Natural killer cell (primary cell): ENCODE measurements around the gene PIGS. TPM values are rescaled to one million over a fixed set of nuclear protein-coding genes. Genes with fewer than 3 reads are reported as not detected.

Experiments used
- ATAC-seq, 3 donors: fragments of 150-1000 bp in 2 of 3; fragments of 200-7000 bp in 1 of 3; cut with Tn5 transposase; 1 replicate in 1 of 3; 2 replicates in 2 of 3; pipeline ENCODE4 v1.10.0; 2021; ENCODE audit warnings: mild to moderate bottlenecking in 2 of 3, moderate library complexity in 2 of 3
- DNase-seq, 2 donors: peaks; one replicate each; pipeline versions ENCODE4 v3.0.0 to v3.0.0-alpha.2; 2013 to 2021; ENCODE audit warnings: mixed read lengths in 1 of 2
- H3K27ac ChIP-seq: one replicate; pipeline ENCODE4 v1.5.1; 2013; ENCODE audit warnings: mild to moderate bottlenecking, low read length
- H3K27me3 ChIP-seq: one replicate; pipeline ENCODE4 v1.6.1; 2013; ENCODE audit warnings: low read length; ENCODE audit not compliant: control insufficient read depth, insufficient read depth
- H3K36me3 ChIP-seq: one replicate; pipeline ENCODE4 v1.6.1; 2013; ENCODE audit warnings: low read length; ENCODE audit not compliant: control insufficient read depth, insufficient read depth
- H3K4me1 ChIP-seq: one replicate; pipeline ENCODE4 v1.6.1; 2013; ENCODE audit warnings: low read length; ENCODE audit not compliant: control insufficient read depth, insufficient read depth
- H3K4me3 ChIP-seq: one replicate; pipeline ENCODE4 v1.5.1; 2013; ENCODE audit warnings: low read length
- H3K9me3 ChIP-seq: one replicate; pipeline ENCODE4 v1.6.1; 2013; ENCODE audit warnings: low read length; ENCODE audit not compliant: control insufficient read depth, insufficient read depth
- H3K27ac Mint-ChIP-seq, 2 donors: one replicate each; pipeline ENCODE4 v1.8.0; 2022; ENCODE audit warnings: mild to moderate bottlenecking in 2 of 2, mixed read lengths in 2 of 2, moderate library complexity in 1 of 2
- H3K27me3 Mint-ChIP-seq, 2 donors: one replicate each; pipeline ENCODE4 v1.8.0; 2022; ENCODE audit warnings: low read depth in 2 of 2, mixed read lengths in 2 of 2
- H3K36me3 Mint-ChIP-seq: one replicate; pipeline ENCODE4 v1.8.0; 2022; ENCODE audit warnings: mixed read lengths
- H3K4me1 Mint-ChIP-seq, 2 donors: one replicate each; pipeline ENCODE4 v1.8.0; 2022; ENCODE audit warnings: mixed read lengths in 2 of 2
- H3K4me3 Mint-ChIP-seq: one replicate; pipeline ENCODE4 v1.8.0; 2022; ENCODE audit warnings: mild to moderate bottlenecking, moderate library complexity, mixed read lengths
- H3K9me3 Mint-ChIP-seq, 2 donors: one replicate each; pipeline ENCODE4 v1.8.0; 2022; ENCODE audit warnings: mixed read lengths in 2 of 2
- WGBS: methylation state at CpG from one replicate; pipeline ENCODE4 v1.1.7; 2013; ENCODE audit warnings: missing lambda C conversion rate; ENCODE audit not compliant: insufficient coverage; 5-methylcytosine and 5-hydroxymethylcytosine counted together
- intact Hi-C: fragments of 100-400 bp; cut with micrococcal nuclease; formaldehyde crosslinking; loops from one replicate; pipeline ENCODE4 v1.14.2; 2022
- total RNA-seq, 4 donors: library from RNA; stranded (reverse); fragments of 120-200 nt in 1 of 4; gene quantifications; one replicate each; pipeline versions ENCODE4 v1.2.3 to v1.2.4, GENCODE V29; 2013 to 2022
- TF ChIP-seq, protein P1 (sequence below): fragments of 200-600 bp; IDR thresholded peaks from one replicate; pipeline ENCODE4 v1.8.0; 2022; ENCODE audit warnings: antibody characterized with exemption

The PIGS gene
- total RNA-seq, 3 donors from 2014 or later (not counting 1 experiment from before 2014, with no cell fraction given): 88.3 to 95.3 (median 92.3) TPM

DNA sequence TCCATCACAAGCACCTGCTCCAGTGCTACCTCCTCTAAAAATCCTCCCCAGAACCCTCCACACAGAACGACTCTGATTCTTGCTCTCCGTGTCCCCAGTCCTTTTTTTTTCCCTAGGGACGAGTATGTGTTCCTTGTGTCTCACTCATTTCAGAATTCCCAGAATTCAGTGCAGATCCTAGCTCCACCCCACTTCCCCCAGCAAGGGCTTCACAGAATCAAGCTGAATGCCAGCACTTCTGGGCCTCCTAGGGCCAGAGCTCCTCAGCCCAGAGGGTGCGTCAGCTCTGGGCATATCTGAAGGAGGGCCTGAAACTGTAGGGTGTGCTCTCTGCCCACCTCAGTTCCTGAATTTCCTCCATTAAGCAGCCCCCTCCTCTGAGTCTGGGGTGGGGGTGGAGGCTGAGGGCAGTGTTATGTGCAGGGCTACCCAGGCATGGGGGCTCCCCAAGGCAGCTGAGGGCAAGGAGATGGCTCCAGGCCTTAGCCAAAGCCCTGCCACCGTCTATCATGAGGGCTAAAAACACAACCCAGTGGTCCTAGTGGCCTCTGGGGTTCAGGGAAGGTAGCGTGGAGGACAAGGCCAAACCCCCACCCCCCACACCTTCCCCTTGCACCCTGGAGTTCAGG is 25.4 kb downstream of the PIGS start:
- ATAC-seq: no peak
- no peaks in the 10 kb centered on the region for H3K9me3 ChIP-seq
- TF ChIP-seq, protein P1, sequence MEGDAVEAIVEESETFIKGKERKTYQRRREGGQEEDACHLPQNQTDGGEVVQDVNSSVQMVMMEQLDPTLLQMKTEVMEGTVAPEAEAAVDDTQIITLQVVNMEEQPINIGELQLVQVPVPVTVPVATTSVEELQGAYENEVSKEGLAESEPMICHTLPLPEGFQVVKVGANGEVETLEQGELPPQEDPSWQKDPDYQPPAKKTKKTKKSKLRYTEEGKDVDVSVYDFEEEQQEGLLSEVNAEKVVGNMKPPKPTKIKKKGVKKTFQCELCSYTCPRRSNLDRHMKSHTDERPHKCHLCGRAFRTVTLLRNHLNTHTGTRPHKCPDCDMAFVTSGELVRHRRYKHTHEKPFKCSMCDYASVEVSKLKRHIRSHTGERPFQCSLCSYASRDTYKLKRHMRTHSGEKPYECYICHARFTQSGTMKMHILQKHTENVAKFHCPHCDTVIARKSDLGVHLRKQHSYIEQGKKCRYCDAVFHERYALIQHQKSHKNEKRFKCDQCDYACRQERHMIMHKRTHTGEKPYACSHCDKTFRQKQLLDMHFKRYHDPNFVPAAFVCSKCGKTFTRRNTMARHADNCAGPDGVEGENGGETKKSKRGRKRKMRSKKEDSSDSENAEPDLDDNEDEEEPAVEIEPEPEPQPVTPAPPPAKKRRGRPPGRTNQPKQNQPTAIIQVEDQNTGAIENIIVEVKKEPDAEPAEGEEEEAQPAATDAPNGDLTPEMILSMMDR: no peak
- intact Hi-C loops: no loop called here
- H3K4me1 Mint-ChIP-seq: peaks cover 24 to 36% of the 10 kb centered on the region in 2 donors
- no peaks in the 10 kb centered on the region for H3K9me3 Mint-ChIP-seq
- H3K27ac Mint-ChIP-seq: peak overlapping the region; percentile 87 to 93
- 93% methylated on average over 5 of the region's 6 CpGs for WGBS
- no peak for DNase-seq
- no peak overlapping the region for H3K27ac ChIP-seq
- H3K27me3 ChIP-seq: no peaks in the 10 kb centered on the region
- no peaks in the 10 kb centered on the region for H3K27me3 Mint-ChIP-seq
- H3K4me1 ChIP-seq: peaks cover 39% of the 10 kb centered on the region
- H3K4me3 ChIP-seq: no peak overlapping the region
- H3K36me3 ChIP-seq: peaks cover 10% of the 10 kb centered on the region
- no peak overlapping the region for H3K4me3 Mint-ChIP-seq
- no peaks in the 10 kb centered on the region for H3K36me3 Mint-ChIP-seq

DNA sequence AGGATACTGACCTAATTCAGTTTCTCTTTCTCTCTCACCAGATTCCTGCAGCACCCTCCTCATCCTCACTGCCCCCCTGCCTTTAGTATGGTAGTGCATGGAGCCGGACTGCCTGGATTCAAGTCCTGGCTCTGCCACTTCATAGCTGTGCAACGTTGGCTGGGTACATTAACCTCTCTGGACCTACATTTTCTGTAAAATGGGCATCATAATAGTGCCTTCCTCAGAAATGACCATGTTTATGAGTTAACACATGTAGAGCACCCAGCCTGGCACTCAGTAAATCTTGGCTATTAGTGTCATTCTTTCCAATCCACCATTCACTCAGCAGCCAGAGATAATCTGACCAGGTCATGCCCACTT is 26.2 kb downstream of the PIGS start:
- DNase-seq (no peak), ATAC-seq (no peak)
- H3K4me3 ChIP-seq: no peak overlapping the region
- no peak overlapping the region for H3K4me3 Mint-ChIP-seq
- no peaks in the 10 kb centered on the region for H3K27me3 Mint-ChIP-seq
- peak overlapping the region; percentile 4 to 30 for H3K27ac Mint-ChIP-seq
- H3K27me3 ChIP-seq: no peaks in the 10 kb centered on the region
- no peaks in the 10 kb centered on the region for H3K36me3 Mint-ChIP-seq
- no peaks in the 10 kb centered on the region for H3K9me3 Mint-ChIP-seq
- WGBS: 86% methylated on average over 2 of the region's 2 CpGs
- TF ChIP-seq, protein P1: no peak
- peaks cover 10% of the 10 kb centered on the region for H3K36me3 ChIP-seq
- H3K9me3 ChIP-seq: no peaks in the 10 kb centered on the region
- H3K27ac ChIP-seq: no peak overlapping the region
- H3K4me1 ChIP-seq: peaks cover 32% of the 10 kb centered on the region
- H3K4me1 Mint-ChIP-seq: peaks cover 17 to 29% of the 10 kb centered on the region in 2 donors
- intact Hi-C loops: no loop called here

DNA sequence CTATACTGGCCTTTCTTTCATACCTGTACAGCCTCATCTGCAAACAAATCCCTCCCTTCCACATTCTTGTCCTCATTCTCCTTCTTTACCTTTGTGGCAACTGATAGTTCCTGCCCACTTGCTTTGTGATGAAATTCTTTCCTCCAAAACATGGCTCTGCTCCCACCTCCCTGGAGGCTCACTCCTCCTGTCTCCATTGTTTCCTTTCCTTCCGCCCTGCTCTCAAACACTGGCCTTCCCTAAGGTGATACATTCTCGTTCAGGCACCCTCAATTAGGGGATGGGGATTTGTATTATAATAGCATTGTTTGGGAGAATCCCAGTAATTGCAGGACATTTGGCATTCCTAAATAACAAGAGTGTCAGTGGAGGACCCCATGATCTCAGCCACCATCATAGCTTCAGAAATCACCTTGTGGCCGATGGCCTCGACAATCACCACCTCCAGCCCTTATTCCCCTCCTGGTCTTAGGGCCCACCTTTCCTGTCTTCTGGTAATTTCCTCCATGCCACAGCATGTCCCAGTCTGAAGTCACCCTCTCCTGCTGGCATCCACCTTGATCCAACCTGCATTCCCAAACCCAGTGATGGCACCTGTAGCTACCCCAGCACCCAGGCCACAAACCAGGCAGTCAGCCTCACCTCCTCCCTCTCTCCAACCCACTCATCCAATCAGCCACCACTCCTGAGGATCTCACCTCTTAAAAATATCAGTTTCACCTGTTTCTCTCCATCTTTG is 26.8 kb downstream of the PIGS start:
- Histone ChIP-seq H3K9me3 (no peaks in the 10 kb centered on the region), H3K36me3 (peaks cover 10% of the 10 kb centered on the region), H3K4me1 (peaks cover 27% of the 10 kb centered on the region), H3K27me3 (no peaks in the 10 kb centered on the region), H3K27ac (no peak overlapping the region), H3K4me3 (no peak overlapping the region)
- Mint-ChIP-seq H3K36me3 (no peaks in the 10 kb centered on the region), H3K9me3 (no peaks in the 10 kb centered on the region), H3K4me3 (no peak overlapping the region), H3K27ac (peak overlapping the region; percentile 4 to 30), H3K4me1 (peaks cover 14 to 23% of the 10 kb centered on the region in 2 donors), H3K27me3 (no peaks in the 10 kb centered on the region)
- WGBS: 93% methylated on average over 3 of the region's 4 CpGs
- DNase-seq (no peak), ATAC-seq (no peak)
- intact Hi-C loops: no loop called here
- TF ChIP-seq, protein P1: no peak
